ENCODE results near the gene ARHGAP30.
"Not testable (repeated sequence)": the region's sequence is repeated elsewhere in the genome, so short reads cannot be mapped to it uniquely, and the experiment has no call there.

DNA sequence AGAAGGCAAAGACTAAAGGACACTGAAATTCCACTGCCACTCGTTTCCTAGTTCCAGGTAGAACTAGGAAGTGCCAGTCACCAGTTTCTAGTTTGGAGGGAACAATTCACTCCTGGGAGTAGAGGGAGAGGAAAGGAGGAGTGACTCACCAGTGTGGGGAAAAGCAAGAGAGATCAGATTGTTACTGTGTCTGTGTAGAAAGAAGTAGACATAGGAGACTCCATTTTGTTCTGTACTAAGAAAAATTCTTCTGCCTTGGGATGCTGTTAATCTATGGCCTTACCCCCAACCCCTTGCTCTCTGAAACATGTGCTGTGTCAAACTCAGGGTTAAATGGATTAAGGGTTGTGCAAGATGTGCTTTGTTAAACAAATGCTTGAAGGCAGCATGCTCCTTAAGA is 53.0 kb downstream of the ARHGAP30 start:
- TF ChIP-seq, protein P1, sequence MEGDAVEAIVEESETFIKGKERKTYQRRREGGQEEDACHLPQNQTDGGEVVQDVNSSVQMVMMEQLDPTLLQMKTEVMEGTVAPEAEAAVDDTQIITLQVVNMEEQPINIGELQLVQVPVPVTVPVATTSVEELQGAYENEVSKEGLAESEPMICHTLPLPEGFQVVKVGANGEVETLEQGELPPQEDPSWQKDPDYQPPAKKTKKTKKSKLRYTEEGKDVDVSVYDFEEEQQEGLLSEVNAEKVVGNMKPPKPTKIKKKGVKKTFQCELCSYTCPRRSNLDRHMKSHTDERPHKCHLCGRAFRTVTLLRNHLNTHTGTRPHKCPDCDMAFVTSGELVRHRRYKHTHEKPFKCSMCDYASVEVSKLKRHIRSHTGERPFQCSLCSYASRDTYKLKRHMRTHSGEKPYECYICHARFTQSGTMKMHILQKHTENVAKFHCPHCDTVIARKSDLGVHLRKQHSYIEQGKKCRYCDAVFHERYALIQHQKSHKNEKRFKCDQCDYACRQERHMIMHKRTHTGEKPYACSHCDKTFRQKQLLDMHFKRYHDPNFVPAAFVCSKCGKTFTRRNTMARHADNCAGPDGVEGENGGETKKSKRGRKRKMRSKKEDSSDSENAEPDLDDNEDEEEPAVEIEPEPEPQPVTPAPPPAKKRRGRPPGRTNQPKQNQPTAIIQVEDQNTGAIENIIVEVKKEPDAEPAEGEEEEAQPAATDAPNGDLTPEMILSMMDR (IDR thresholded peaks at IDR 0.05; ENCODE audit: low read depth, low read length, poor library complexity, severe bottlenecking), result not testable (repeated sequence)
- not testable (repeated sequence) for TF ChIP-seq EZH2phosphoT487 (IDR thresholded peaks at IDR 0.05; ENCODE audit: borderline replicate concordance, low read length)

Measured in DOHH2 (cell line).